K562 (cell line): Measurements from ENCODE around the gene KCTD18. TPM values are rescaled to one million over a fixed set of nuclear protein-coding genes. Genes with fewer than 3 reads are reported as not detected.

Source experiments
- BRCA1 ChIP-seq, 2 experiments: fragments of 450-650 bp in 1 of 2; sonication (generic) in 1 of 2; formaldehyde crosslinking in 1 of 2; IDR thresholded peaks; 2 replicates each; pipeline versions ENCODE4 v1.5.0 to v1.6.1; 2017 to 2020; ENCODE audit warnings: mild to moderate bottlenecking in 1 of 2, missing genetic modification reagents in 1 of 2
- CTCF ChIP-seq, 3 experiments: IDR thresholded peaks in 2 of 3; conservative IDR thresholded peaks in 1 of 3; 2 replicates each; pipeline ENCODE4 v1.5.1; 2011 to 2012; ENCODE audit warnings: low read length in 3 of 3, mild to moderate bottlenecking in 3 of 3, control low read depth in 2 of 3, improper control_type of control experiment in 1 of 3, inconsistent platforms in 1 of 3, low read depth in 1 of 3, mixed read lengths in 1 of 3, moderate library complexity in 1 of 3; ENCODE audit not compliant: insufficient read depth in 2 of 3
- HDAC6 ChIP-seq: IDR thresholded peaks from 2 replicates; pipeline ENCODE4 v1.6.1; 2012; ENCODE audit warnings: low read depth, mild to moderate bottlenecking, control low read depth, inconsistent platforms, low read length, moderate library complexity
- MEF2D ChIP-seq: conservative IDR thresholded peaks from 2 replicates; pipeline ENCODE4 v1.6.1; 2016; ENCODE audit warnings: low read depth, missing genetic modification characterization, missing compliant biosample characterization
- NFE2L1 ChIP-seq: fragments of 450-650 bp; IDR thresholded peaks from 2 replicates; pipeline ENCODE4 v1.6.1; 2016; ENCODE audit warnings: missing genetic modification characterization, low read depth, mild to moderate bottlenecking, missing compliant biosample characterization, moderate library complexity, borderline replicate concordance
- SP1 ChIP-seq: sonication (generic); formaldehyde crosslinking; IDR thresholded peaks from 2 replicates; pipeline ENCODE4 v1.8.1; 2022; ENCODE audit warnings: mild to moderate bottlenecking, missing genetic modification reagents
- SP2 ChIP-seq: IDR thresholded peaks from 2 replicates; pipeline ENCODE4 v1.6.1; 2011; ENCODE audit warnings: mild to moderate bottlenecking, low read depth, low read length, moderate library complexity; ENCODE audit not compliant: poor library complexity, severe bottlenecking; ENCODE audit errors: extremely low read depth
- STAG1 ChIP-seq: sonication (generic); formaldehyde crosslinking; IDR thresholded peaks from 2 replicates; pipeline ENCODE4 v1.5.0; 2020; ENCODE audit warnings: missing genetic modification reagents, borderline replicate concordance
- TEAD1 ChIP-seq, 2 experiments: fragments of 450-650 bp in 1 of 2; sonication (generic) in 1 of 2; formaldehyde crosslinking; IDR thresholded peaks; 2 replicates each; pipeline versions ENCODE4 v1.4.0 to v1.8.0; 2020 to 2022; ENCODE audit warnings: mild to moderate bottlenecking in 2 of 2, missing genetic modification reagents in 1 of 2
- ZBED1 ChIP-seq: IDR thresholded peaks from 2 replicates; pipeline ENCODE4 v1.6.1; 2014
- polyA plus RNA-seq, 8 experiments: library from polyadenylated mRNA; depleted of rRNA in 4 of 8; stranded (reverse) in 5 of 8; unstranded in 3 of 8; fragments of >200 nt; fragmentation: Nextera tagmentation in 2 of 8; fragmentation: Illumina TruSeq in 1 of 8; extraction: Ambion mirVana in 2 of 8; extraction: Trizol in 1 of 8; gene quantifications; 2 replicates each; pipeline versions ENCODE4 v1.2.1 to v1.2.3, GENCODE V29; 2011 to 2014; ENCODE audit warnings: inconsistent platforms in 1 of 8, missing spikeins in 1 of 8
- total RNA-seq, 7 experiments: library from RNA; depleted of rRNA in 6 of 7; stranded (reverse); fragments of >200 nt in 6 of 7; fragmentation: Illumina TruSeq in 2 of 7; extraction: Trizol in 2 of 7; gene quantifications; 2 replicates each; pipeline versions ENCODE4 v1.2.1 to v1.2.3, GENCODE V29; 2011 to 2021; ENCODE audit warnings: low replicate concordance in 1 of 7

Gene KCTD18
- total and polyA plus RNA-seq, 9 of the 15 experiments (the other 6 are each of a cell fraction or from before 2014, with no cell fraction given), result 0.39 to 5.4 (median 3.8) TPM

- TF ChIP-seq CTCF (IDR thresholded peaks at IDR 0.05 in 2 of 3, conservative IDR thresholded peaks at IDR 0.05 in 1 of 3; ENCODE audit: insufficient read depth in 2 of 3, low read depth in 1 of 3, low read length in 3 of 3) (peak; percentile 35 to 66 (median 60)), TEAD1 (CRISPR knock-in tag; IDR thresholded peaks at IDR 0.05) (0 out of 4 replicates have a peak, but pooled peaks of 1 of the 2 experiments have one; percentile 26), HDAC6 (no peak), ZBED1 (no peak), NFE2L1 (tag) (no peak), SP2 (no peak), STAG1 (CRISPR knock-in tag) (peak; percentile 32; the same call in 1 of the 2 replicates), BRCA1 (IDR thresholded peaks at IDR 0.05) (no peak), BRCA1 (CRISPR knock-in tag; IDR thresholded peaks at IDR 0.05) (no peak), MEF2D (tag) (no peak), SP1 (no peak)
Measured at GRCh38 chr2:200471324-200471848, 38.5 kb downstream of the KCTD18 start (continued).
